Ecto neural progenitor cell (in vitro differentiated cells): ENCODE results near the gene CHAD.
A peak's percentile ranks its signal among the peaks of the same experiment; 100 is the strongest.
"Not testable (repeated sequence)": the region's sequence is repeated elsewhere in the genome, so short reads cannot be mapped to it uniquely, and the experiment has no call there.

Source experiments
- DNase-seq: peaks from one replicate; pipeline ENCODE4 v3.0.0-alpha.2; 2018; ENCODE audit warnings: low spot score

CHAD gene

GRCh38 chr17:50473901-50474300 lies 5.2 kb upstream of the CHAD start:
- no peak for DNase-seq

- not testable (repeated sequence) for DNase-seq
Observed at GRCh38 chr17:50472761-50473161, 4.1 kb upstream of the CHAD start.

DNA sequence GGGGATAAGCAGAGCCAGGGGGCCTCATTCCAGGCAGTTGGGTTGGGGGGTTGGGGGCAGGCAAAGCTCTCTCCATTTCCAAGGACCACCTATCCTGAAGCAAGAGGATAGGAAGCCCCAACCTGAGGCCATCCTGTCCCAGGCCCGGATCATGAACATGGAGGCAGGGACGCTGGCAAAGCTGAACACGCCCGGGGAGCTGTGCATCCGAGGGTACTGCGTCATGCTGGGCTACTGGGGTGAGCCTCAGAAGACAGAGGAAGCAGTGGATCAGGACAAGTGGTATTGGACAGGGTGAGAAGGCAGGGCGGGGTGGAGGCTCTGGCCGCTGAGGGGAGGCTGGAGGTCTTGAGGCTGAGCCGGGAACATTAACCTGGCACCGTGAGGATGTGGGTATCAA lies 3.6 kb upstream of the CHAD start:
- no peak for DNase-seq

DNA sequence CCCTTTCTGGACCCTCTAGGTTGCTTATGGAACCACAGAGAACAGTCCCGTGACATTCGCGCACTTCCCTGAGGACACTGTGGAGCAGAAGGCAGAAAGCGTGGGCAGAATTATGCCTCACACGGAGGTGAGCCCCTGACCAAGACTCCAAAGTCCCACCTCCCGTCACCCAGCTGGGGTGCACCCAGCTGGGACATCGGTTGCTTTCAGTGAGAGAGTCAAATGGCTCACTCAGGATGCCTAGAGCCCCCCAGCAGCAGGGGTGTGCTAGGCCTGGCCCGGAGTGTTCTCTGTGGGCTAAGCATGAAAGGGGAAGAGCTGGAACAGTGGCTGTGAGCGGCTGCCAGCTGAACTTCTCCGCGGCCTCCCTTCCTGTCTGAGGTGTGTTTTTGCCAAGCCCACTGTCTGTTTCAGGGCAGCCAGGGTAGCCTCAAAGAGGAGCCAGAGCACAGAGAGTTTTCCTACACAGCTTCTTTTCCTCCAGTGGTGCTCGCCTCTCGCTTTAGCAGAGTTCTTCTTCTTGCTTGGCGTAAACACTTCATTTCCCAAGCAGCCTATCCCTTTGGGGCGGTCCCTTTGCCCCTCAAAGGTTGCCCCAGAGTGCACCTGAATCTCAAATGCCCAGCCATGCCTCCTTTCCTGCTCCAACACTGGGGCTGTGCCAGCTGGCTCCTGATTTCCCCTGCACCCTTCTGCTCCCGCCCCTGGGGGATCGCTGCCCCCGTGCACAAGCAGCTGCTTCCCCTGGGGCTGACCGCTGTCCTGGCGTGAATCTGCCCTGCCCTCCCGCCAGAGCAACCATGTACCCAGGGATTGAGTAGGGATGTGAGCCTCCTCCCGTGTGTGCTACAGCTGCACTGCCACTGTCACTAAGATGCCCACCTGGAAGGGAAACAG lies 2.6 kb upstream of the CHAD start:
- no peak for DNase-seq

DNA sequence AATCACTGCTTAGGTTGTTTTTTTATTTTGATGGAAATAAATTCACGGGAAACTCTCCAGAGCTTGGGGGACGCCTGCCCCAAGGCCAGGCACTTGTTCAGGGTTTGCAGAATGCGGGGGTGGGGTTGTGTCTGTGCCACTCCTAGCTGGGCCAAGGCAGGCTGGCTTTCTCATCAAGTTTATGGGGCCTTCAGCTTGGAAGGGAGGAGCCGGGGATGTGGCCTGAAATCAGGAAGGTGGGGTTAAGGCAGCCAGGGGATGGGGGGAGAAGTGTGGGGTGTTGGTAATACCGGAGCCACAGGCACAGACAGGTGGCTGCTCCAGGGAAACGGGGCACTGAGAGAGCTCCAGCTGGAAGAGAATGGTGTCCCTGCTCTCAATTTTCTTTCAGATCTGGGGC lies 1.7 kb upstream of the CHAD start:
- DNase-seq, result no peak

GRCh38 chr17:50469671-50470305 lies 1.1 kb upstream of the CHAD start:
- DNase-seq, result no peak

- no peak for DNase-seq
Observed at GRCh38 chr17:50469208-50469605, 527 bp upstream of the CHAD start.

- DNase-seq, result no peak
Observed at GRCh38 chr17:50467855-50468303, 801 bp downstream of the CHAD start.

GRCh38 chr17:50467114-50467854 lies 1.4 kb downstream of the CHAD start:
- no peak for DNase-seq

DNA sequence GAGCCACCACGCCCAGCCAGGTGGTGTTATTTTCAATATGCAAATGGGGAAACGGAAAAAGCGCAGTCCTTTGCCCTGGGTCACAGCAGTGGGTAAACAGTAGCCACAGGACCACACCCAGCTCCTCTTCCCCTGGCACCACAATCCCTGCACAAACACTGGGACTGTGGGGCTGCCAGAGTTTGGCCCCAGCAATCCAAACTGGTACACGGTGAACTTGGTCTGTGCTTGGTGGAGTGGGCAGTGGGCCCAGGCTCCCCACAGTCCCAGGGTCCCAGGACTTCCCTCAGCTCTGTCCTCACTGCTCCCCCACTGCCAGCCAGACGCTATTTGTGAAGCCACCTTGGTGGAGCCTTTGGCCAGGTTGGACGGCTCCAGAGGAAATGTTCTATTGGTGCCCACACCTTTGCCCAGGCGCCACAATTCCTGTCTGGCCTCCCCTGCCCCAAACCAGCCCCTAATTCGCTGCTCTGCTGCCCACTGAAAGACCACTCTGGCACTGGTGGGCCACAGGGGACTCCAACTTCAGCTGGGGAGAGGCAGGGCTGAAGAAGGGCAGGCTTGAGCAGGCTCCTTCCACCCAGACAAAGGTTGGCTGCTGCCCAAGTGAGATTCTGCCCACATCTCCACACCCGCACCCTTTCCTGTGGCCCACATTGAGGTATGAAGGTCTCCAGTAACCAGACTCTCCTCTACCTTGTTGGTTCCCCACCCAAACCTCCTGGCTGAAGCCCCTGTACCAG lies 2.1 kb downstream of the CHAD start:
- DNase-seq, result no peak

GRCh38 chr17:50465635-50466034 lies 3.0 kb downstream of the CHAD start:
- DNase-seq, result no peak

DNA sequence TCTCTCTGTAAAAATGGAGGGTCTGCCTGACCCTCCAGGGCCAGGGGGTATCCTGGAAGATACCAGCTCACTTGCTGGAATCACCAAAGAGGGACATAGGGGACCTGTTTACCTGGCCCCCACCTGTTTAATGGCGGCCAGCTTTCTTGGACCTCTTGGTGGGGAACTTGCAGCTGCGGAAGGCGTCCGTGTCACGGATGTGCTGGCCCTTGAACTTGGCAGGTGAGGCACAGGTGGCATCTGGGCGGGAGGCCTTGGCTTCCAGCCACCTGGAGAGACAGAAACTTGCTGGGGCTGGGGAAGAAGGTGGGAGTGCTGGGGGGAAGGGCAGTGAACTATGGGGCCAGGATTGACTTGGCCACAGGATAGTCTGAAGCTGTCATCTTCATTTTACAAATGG lies 3.5 kb downstream of the CHAD start:
- no peak for DNase-seq

- DNase-seq, result no peak
Observed at GRCh38 chr17:50464736-50465135, 3.9 kb downstream of the CHAD start.

DNA sequence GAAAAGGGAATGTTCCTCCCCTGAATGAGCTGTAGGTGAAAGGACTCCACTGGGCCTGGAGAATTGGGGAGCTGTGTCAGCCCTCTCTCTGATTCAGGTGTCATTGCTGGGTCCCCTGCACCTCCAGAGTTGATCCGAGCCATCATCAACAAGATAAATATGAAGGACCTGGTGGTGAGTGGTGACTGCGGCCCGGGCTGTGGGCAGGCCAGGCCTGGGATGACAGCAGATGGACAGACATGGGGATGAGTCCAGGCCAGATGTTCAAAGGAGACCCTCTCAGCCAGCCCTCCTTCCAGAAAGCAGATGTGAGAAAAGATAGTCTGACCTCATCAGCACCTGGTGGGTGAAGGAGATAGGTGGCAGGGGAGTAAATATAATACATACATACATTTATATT lies 4.6 kb downstream of the CHAD start:
- no peak for DNase-seq

DNA sequence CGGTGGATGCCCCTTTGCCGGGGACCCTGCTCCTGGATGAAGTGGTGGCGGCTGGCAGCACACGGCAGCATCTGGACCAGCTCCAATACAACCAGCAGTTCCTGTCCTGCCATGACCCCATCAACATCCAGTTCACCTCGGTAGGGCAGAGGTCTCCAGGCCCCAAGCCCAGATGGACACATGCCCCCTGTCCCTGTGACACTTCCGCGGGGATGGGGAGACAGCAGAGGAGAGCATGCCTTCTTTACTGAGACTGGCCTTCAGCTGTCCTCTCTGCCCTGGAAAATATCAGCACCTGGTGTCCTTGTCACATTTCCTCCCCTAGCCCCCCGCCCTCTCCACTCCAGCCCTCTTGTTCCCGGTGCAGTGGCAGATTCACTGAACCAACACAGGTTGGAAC lies 6.2 kb downstream of the CHAD start:
- peak; percentile 40 for DNase-seq

- peak; percentile 43 for DNase-seq
Observed at GRCh38 chr17:50461550-50462132, 7.0 kb downstream of the CHAD start.

DNA sequence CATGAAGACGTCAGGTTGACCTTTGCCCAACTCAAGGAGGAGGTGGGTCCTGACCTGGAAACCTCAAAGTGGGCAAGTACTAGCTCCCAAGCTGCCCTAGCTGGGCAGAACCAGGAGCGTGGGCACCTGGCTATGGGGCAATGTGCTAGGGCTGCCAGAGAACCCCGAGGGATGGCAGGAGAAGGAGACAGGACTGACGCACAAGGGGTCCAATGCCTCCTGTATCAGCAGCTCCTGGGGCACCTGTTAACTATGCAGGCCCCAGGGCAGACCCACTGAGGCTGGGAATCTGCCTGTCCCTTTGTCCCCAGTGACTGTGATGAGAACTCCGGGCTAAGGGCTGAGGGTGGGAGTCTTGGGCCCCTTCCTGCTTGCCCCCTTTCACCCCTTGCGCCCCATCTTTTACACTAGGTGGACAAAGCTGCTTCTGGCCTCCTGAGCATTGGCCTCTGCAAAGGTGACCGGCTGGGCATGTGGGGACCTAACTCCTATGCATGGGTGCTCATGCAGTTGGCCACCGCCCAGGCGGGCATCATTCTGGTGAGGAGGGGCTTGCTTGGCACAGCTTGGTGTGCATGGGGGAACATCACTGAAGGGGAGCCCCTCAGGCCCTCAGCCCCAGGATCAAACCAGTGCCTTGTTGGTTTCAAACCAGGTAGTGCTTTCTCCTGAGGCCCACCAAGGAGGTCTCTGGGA lies 7.7 kb downstream of the CHAD start:
- peak; percentile 42 for DNase-seq

- peak; percentile 40 for DNase-seq
Observed at GRCh38 chr17:50459756-50460155, 8.9 kb downstream of the CHAD start.

DNA sequence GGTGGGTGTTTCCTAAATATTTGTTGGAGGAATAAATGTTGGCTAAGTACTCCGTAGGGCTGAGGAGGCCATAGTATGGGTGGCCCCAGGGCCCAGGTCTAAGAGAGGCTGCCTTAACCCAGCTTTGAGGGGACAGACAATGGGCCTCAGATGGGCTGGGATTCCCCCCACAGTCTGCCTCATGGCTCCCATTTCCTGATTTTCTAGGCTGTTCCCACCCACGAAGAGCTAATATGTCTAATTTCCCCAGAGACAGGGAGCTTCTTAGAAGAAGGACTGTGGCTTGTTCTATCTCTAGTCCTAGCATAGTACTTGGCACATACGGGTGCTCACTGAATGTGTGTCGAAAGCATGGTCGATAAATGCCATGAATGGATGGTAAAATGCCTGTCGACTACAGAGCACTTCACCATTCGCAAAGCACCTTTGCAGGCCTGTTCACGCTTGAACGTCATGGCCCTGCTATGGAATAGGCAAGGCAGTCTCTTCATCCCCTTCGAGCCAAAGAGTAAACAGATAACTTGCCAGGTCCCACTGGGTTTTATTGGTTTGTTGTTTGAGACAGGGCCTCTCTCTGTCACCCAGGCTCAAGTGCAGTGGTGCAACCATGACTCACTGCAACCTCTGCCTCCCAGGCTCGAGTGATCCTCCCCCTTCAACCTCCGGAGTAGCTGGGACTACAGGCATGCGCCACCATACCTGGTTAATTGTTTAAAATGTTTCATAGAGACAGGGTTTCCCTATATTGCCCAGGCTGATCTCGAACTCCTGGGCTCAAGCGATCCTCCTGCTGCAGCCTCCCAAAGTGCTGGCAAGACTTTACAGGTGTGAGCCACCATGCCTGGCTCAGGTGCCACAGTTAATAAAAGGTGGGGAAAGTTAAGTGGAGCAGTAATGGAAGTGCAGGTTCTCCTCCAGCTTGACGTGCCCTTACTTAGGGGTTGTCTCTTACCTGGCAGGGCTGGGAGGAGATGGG lies 9.7 kb downstream of the CHAD start:
- DNase-seq, result peak; percentile 39

- no peak for DNase-seq
Observed at GRCh38 chr17:50458270-50458669, 10.4 kb downstream of the CHAD start.
